Gastrocnemius medialis (tissue), 4 donors: ENCODE data around the gene EXO1. TPM values are rescaled to one million over a fixed set of nuclear protein-coding genes. Genes with fewer than 3 reads are reported as not detected.
A peak's percentile ranks its signal among the peaks of the same experiment; 100 is the strongest.

Experiments
- ATAC-seq, 2 donors: fragments of 150-250 bp; one replicate each; pipeline ENCODE4 v1.9.1; 2016
- DNase-seq, 2 donors: peaks; one replicate each; pipeline ENCODE4 v3.0.0-alpha.2; 2019
- H3K27ac ChIP-seq, 4 donors: fragments of 200-600 bp; sonication (generic); 1 replicate in 1 of 4; 2 replicates in 3 of 4; pipeline ENCODE4 v1.5.1; 2016 to 2018; ENCODE audit warnings: mild to moderate bottlenecking in 2 of 4, moderate library complexity in 1 of 4
- H3K27me3 ChIP-seq, 3 donors: fragments of 200-600 bp; sonication (generic) in 2 of 3; 1 replicate in 1 of 3; 2 replicates in 2 of 3; pipeline versions ENCODE4 v1.5.1 to v1.6.0; 2016 to 2019; ENCODE audit warnings: mild to moderate bottlenecking in 1 of 3, moderate library complexity in 1 of 3
- H3K36me3 ChIP-seq, 2 donors: fragments of 200-600 bp; sonication (generic) in 1 of 2; one replicate each; pipeline ENCODE4 v1.5.1; 2017 to 2018
- H3K4me1 ChIP-seq, 2 donors: fragments of 200-600 bp; sonication (generic) in 1 of 2; one replicate each; pipeline ENCODE4 v1.5.1; 2016 to 2017; ENCODE audit warnings: mild to moderate bottlenecking in 2 of 2
- H3K4me3 ChIP-seq, 4 donors: fragments of 200-600 bp; sonication (generic) in 3 of 4; 1 replicate in 1 of 4; 2 replicates in 3 of 4; pipeline ENCODE4 v1.5.1; 2016 to 2019; ENCODE audit warnings: mild to moderate bottlenecking in 2 of 4
- H3K9me3 ChIP-seq, 3 donors: fragments of 200-600 bp; sonication (generic) in 2 of 3; 1 replicate in 1 of 3; 2 replicates in 2 of 3; pipeline ENCODE4 v1.5.1; 2016 to 2019
- POLR2A ChIP-seq, 2 donors: fragments of 450-650 bp; IDR thresholded peaks; one replicate each; pipeline ENCODE4 v1.6.1; 2017; ENCODE audit warnings: antibody characterized with exemption in 2 of 2, mild to moderate bottlenecking in 2 of 2, moderate library complexity in 2 of 2
- in situ Hi-C, 4 donors: fragments of 200-750 bp; cut with MboI; loops; one replicate each; pipeline versions ENCODE4 v1.15.0 to v1.8.0; 2017; ENCODE audit warnings: low sequenced_read_pairs in 4 of 4
- intact Hi-C: fragments of 100-400 bp; cut with DNase I; formaldehyde crosslinking; loops from one replicate; pipeline ENCODE4 v1.15.1; 2023; ENCODE audit warnings: low total_unique reads
- total RNA-seq, 4 donors: library from RNA; depleted of rRNA; stranded (reverse); fragments of >200 nt; gene quantifications; one replicate each; pipeline versions ENCODE4 v1.1.0 to v1.2.3, GENCODE V29; 2016
- TF ChIP-seq, protein P1 (sequence below), 5 experiments: fragments of 450-650 bp in 3 of 5; fragments of 200-600 bp in 2 of 5; sonication (generic) in 2 of 5; IDR thresholded peaks in 4 of 5; conservative IDR thresholded peaks in 1 of 5; 1 replicate in 4 of 5; 2 replicates in 1 of 5; pipeline ENCODE4 v1.5.1; 2016 to 2019; ENCODE audit warnings: antibody characterized with exemption in 5 of 5, mild to moderate bottlenecking in 3 of 5, moderate library complexity in 3 of 5

The EXO1 gene
- total RNA-seq, 4 donors from 2014 or later = 0.20 TPM; not detected in 2

DNA sequence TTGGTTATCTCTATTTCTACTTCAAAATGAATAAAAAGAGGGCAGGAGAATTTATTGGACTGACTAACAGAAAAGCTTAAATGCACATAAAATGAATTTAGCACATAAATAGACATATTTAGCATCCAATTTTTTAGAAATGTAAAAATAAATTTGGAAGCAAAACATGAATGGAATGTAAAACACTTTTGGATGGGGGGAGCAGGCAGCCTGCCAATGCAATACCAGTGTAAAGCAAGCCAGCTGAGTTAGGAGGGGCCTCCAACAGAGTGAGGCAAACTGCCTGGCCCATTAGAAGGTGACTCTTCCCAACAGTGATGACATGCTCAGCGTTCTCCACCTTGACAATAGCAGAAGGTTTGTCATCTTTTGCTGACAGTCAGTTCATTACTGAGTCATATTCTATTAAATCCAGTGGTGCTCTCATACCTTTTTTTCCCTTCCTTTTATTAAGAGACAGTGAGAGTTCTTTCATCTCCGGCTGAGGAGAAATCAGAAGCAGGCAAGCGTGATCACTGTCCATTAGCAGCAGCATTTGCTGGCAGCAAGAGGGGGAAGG, 19.5 kb upstream of the EXO1 start:
- intact Hi-C loops (no loop called here), in situ Hi-C loops (loop anchor here (25.0 kb wide), 3 partner anchors 191 to 291 kb away; partner anchors contain the start of genes CHML (in 2 of the 4), OPN3 (in 2 of the 4) and KMO (in 1 of the 4))
- H3K4me3 ChIP-seq = no peak overlapping the region
- ATAC-seq (no peak), DNase-seq (no peak)
- H3K9me3 ChIP-seq = no peaks in the 10 kb centered on the region
- H3K36me3 ChIP-seq = no peaks in the 10 kb centered on the region
- H3K27me3 ChIP-seq = no peaks in the 10 kb centered on the region
- H3K27ac ChIP-seq = no peak overlapping the region
- TF ChIP-seq, protein P1, sequence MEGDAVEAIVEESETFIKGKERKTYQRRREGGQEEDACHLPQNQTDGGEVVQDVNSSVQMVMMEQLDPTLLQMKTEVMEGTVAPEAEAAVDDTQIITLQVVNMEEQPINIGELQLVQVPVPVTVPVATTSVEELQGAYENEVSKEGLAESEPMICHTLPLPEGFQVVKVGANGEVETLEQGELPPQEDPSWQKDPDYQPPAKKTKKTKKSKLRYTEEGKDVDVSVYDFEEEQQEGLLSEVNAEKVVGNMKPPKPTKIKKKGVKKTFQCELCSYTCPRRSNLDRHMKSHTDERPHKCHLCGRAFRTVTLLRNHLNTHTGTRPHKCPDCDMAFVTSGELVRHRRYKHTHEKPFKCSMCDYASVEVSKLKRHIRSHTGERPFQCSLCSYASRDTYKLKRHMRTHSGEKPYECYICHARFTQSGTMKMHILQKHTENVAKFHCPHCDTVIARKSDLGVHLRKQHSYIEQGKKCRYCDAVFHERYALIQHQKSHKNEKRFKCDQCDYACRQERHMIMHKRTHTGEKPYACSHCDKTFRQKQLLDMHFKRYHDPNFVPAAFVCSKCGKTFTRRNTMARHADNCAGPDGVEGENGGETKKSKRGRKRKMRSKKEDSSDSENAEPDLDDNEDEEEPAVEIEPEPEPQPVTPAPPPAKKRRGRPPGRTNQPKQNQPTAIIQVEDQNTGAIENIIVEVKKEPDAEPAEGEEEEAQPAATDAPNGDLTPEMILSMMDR (IDR thresholded peaks at IDR 0.05 in 4 of 5, conservative IDR thresholded peaks at IDR 0.05 in 1 of 5) = no peak
- no peak for TF ChIP-seq POLR2A (IDR thresholded peaks at IDR 0.05)
- no peaks in the 10 kb centered on the region for H3K4me1 ChIP-seq

DNA sequence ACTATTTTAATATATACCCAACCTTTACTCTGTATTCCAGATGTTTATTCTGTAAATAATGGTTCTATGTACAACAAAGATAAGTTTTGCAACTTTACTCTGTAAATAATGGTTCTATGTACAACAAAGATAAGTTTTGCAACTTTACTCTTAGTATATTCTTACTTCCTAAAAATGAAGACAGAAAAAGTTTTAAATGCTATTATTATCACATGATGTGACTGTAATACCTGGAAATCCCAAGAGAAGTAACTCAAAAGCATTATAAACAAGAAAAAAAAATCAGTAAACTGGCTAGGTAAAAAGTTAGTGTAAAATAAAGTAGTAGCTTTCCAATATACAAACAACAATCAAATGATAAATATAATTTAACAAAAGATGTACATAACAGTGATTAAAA, 18.5 kb upstream of the EXO1 start:
- Histone ChIP-seq H3K27me3 (no peaks in the 10 kb centered on the region), H3K4me1 (no peaks in the 10 kb centered on the region), H3K9me3 (no peaks in the 10 kb centered on the region), H3K27ac (no peak overlapping the region), H3K36me3 (no peaks in the 10 kb centered on the region), H3K4me3 (no peak overlapping the region)
- DNase-seq (no peak), ATAC-seq (no peak)
- intact Hi-C loops (no loop called here), in situ Hi-C loops (loop anchor here (25.0 kb wide), 3 partner anchors 192 to 292 kb away; partner anchors contain the start of genes CHML (in 2 of the 4), OPN3 (in 2 of the 4) and KMO (in 1 of the 4))
- TF ChIP-seq, protein P1 (IDR thresholded peaks at IDR 0.05 in 4 of 5, conservative IDR thresholded peaks at IDR 0.05 in 1 of 5) = no peak
- TF ChIP-seq POLR2A (IDR thresholded peaks at IDR 0.05) = no peak

DNA sequence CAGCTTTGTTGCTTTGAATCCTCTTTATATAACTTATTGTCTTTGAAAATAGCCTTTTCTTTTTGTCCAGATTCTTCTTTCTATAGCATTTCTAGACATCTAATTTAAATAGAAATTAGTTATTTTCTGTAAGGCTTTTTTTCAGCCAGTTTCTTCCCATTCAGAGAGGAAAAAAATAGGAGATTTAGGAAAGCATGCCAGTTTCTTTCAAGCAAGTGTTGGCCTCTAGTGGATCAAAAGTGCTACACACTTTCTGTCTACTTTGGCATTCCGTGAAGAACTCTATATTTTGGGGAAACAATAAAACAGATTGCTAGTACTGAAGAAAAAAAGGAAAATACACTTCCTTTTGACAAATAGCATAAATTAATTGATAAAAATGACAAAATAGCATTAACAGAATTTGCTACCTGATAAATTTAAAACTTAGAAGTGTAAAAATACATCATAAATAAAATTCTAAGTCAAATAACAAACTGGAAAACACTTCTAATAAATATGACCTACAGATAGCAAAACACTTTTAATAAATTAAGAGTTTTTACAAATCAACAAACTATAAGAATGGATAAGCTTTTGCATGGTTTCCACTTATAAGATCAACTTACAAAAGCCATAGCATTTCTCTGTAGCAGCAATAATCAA, 13.1 kb upstream of the EXO1 start:
- no peaks in the 10 kb centered on the region for H3K4me1 ChIP-seq
- no peak for ATAC-seq
- intact Hi-C loops (no loop called here), in situ Hi-C loops (loop anchor here (25.0 kb wide), 3 partner anchors 198 to 298 kb away; partner anchors contain the start of genes CHML (in 2 of the 4), OPN3 (in 2 of the 4) and KMO (in 1 of the 4))
- no peaks in the 10 kb centered on the region for H3K27me3 ChIP-seq
- H3K27ac ChIP-seq = no peak overlapping the region
- no peaks in the 10 kb centered on the region for H3K9me3 ChIP-seq
- no peaks in the 10 kb centered on the region for H3K36me3 ChIP-seq
- DNase-seq = no peak
- no peak overlapping the region for H3K4me3 ChIP-seq
- TF ChIP-seq, protein P1 (IDR thresholded peaks at IDR 0.05 in 4 of 5, conservative IDR thresholded peaks at IDR 0.05 in 1 of 5) = peak in 1 of 5 experiments; percentile 18
- TF ChIP-seq POLR2A (IDR thresholded peaks at IDR 0.05) = no peak

DNA sequence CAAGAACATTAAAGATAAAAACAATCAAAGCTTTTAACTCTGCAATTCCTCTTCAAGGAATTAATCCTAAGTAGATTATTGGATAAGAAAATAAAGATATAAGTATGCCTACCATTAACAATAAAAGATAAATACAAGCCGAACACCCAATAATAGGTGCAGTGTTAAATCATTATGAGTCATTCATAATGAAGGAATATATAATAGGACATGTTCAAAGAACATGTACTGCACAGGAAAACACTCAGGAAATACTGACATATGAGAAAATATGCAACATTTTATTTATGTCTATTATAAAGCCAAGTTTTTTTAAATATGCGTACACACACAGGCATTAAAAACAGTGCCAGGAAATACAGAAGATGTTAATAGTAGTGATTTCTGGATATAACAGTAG, 11.1 kb upstream of the EXO1 start:
- no peak for ATAC-seq
- Histone ChIP-seq H3K4me3 (no peak overlapping the region), H3K36me3 (no peaks in the 10 kb centered on the region), H3K27ac (no peak overlapping the region), H3K9me3 (no peaks in the 10 kb centered on the region), H3K4me1 (no peaks in the 10 kb centered on the region), H3K27me3 (no peaks in the 10 kb centered on the region)
- intact Hi-C loops = no loop called here
- no peak for TF ChIP-seq POLR2A (IDR thresholded peaks at IDR 0.05)
- TF ChIP-seq, protein P1 (IDR thresholded peaks at IDR 0.05 in 4 of 5, conservative IDR thresholded peaks at IDR 0.05 in 1 of 5) = no peak
- in situ Hi-C loops = loop anchor here (25.0 kb wide), 3 partner anchors 200 to 300 kb away; partner anchors contain the start of genes CHML (in 2 of the 4), OPN3 (in 2 of the 4) and KMO (in 1 of the 4)
- DNase-seq = no peak
